Measurements from ENCODE around the gene ZBTB2.
"Not testable (repeated sequence)": the region's sequence is repeated elsewhere in the genome, so short reads cannot be mapped to it uniquely, and the experiment has no call there.

Gene ZBTB2

GRCh38 chr6:151326116-151326825, 65.1 kb downstream of the ZBTB2 start:
- no peaks in the 10 kb centered on the region for H3K9me3 ChIP-seq
- in situ Hi-C loops (cut with MboI; ENCODE audit: low sequenced_read_pairs): loop anchor here (10.0 kb wide), 1 partner anchor 431 kb away; no protein-coding TSS in a partner anchor
- no peaks in the 10 kb centered on the region for H3K27me3 ChIP-seq (ENCODE audit: low read depth)
- H3K4me1 ChIP-seq: peaks cover 33% of the 10 kb centered on the region
- H3K4me3 ChIP-seq: peak overlapping the region; percentile 51
- no peaks in the 10 kb centered on the region for H3K36me3 ChIP-seq (replicated peaks)
- DNase-seq (ENCODE audit: low spot score in 2 of 2): peak in 1 of 2 experiments; percentile 10

- Histone ChIP-seq H3K4me3 (peak overlapping the region; percentile 51), H3K4me1 (peaks cover 33% of the 10 kb centered on the region), H3K36me3 (replicated peaks) (no peaks in the 10 kb centered on the region), H3K9me3 (no peaks in the 10 kb centered on the region), H3K27me3 (ENCODE audit: low read depth) (no peaks in the 10 kb centered on the region)
- DNase-seq (ENCODE audit: low spot score in 2 of 2): peak; percentile 61 to 83
- in situ Hi-C loops (cut with MboI; ENCODE audit: low sequenced_read_pairs): loop anchor here (10.0 kb wide), 1 partner anchor 431 kb away; no protein-coding TSS in a partner anchor
These were observed 66.0 kb downstream of the ZBTB2 start for GRCh38 chr6:151325075-151326050.

- no peak overlapping the region for H3K4me3 ChIP-seq
- no peaks in the 10 kb centered on the region for H3K9me3 ChIP-seq
- DNase-seq (ENCODE audit: low spot score in 2 of 2): no peak
- in situ Hi-C loops (cut with MboI; ENCODE audit: low sequenced_read_pairs): loop anchor here (5.0 to 10.0 kb wide), 2 partner anchors 312 to 430 kb away; no protein-coding TSS in a partner anchor
- H3K4me1 ChIP-seq: peaks cover 31% of the 10 kb centered on the region
- no peaks in the 10 kb centered on the region for H3K36me3 ChIP-seq (replicated peaks)
- no peaks in the 10 kb centered on the region for H3K27me3 ChIP-seq (ENCODE audit: low read depth)
These were observed 66.9 kb downstream of the ZBTB2 start for GRCh38 chr6:151324488-151324825.

- in situ Hi-C loops (cut with MboI; ENCODE audit: low sequenced_read_pairs): loop anchor here (5.0 to 10.0 kb wide), 2 partner anchors 312 to 429 kb away; no protein-coding TSS in a partner anchor
- peak; percentile 75 to 91 for DNase-seq (ENCODE audit: low spot score in 2 of 2)
- no peaks in the 10 kb centered on the region for H3K9me3 ChIP-seq
- H3K27me3 ChIP-seq (ENCODE audit: low read depth): no peaks in the 10 kb centered on the region
- peaks cover 31% of the 10 kb centered on the region for H3K4me1 ChIP-seq
- no peak overlapping the region for H3K4me3 ChIP-seq
- H3K36me3 ChIP-seq (replicated peaks): no peaks in the 10 kb centered on the region
These were observed 67.4 kb downstream of the ZBTB2 start for GRCh38 chr6:151323791-151324487.

GRCh38 chr6:151322570-151322969, 68.8 kb downstream of the ZBTB2 start:
- Histone ChIP-seq H3K4me1 (peaks cover 38% of the 10 kb centered on the region), H3K4me3 (no peak overlapping the region), H3K9me3 (no peaks in the 10 kb centered on the region), H3K27me3 (ENCODE audit: low read depth) (no peaks in the 10 kb centered on the region), H3K36me3 (replicated peaks) (no peaks in the 10 kb centered on the region)
- in situ Hi-C loops (cut with MboI; ENCODE audit: low sequenced_read_pairs): loop anchor here (5.0 to 10.0 kb wide), 2 partner anchors 310 to 428 kb away; no protein-coding TSS in a partner anchor
- DNase-seq (ENCODE audit: low spot score in 2 of 2): no peak

GRCh38 chr6:151321438-151321837, 69.9 kb downstream of the ZBTB2 start:
- no peaks in the 10 kb centered on the region for H3K27me3 ChIP-seq (ENCODE audit: low read depth)
- H3K4me3 ChIP-seq: no peak overlapping the region
- in situ Hi-C loops (cut with MboI; ENCODE audit: low sequenced_read_pairs): loop anchor here (5.0 to 10.0 kb wide), 2 partner anchors 309 to 427 kb away; no protein-coding TSS in a partner anchor
- H3K9me3 ChIP-seq: no peaks in the 10 kb centered on the region
- H3K4me1 ChIP-seq: peaks cover 33% of the 10 kb centered on the region
- no peaks in the 10 kb centered on the region for H3K36me3 ChIP-seq (replicated peaks)
- DNase-seq (ENCODE audit: low spot score in 2 of 2): no peak

GRCh38 chr6:151320140-151320539, 71.2 kb downstream of the ZBTB2 start:
- Histone ChIP-seq H3K4me1 (peaks cover 27% of the 10 kb centered on the region), H3K27me3 (ENCODE audit: low read depth) (no peaks in the 10 kb centered on the region), H3K36me3 (replicated peaks) (no peaks in the 10 kb centered on the region), H3K4me3 (no peak overlapping the region), H3K9me3 (peaks cover 3% of the 10 kb centered on the region; the same call in 1 of the 2 replicates)
- no peak for DNase-seq (ENCODE audit: low spot score in 2 of 2)
- in situ Hi-C loops (cut with MboI; ENCODE audit: low sequenced_read_pairs): loop anchor here (5.0 to 10.0 kb wide), 2 partner anchors 308 to 425 kb away; no protein-coding TSS in a partner anchor

GRCh38 chr6:151317995-151318365, 73.4 kb downstream of the ZBTB2 start:
- in situ Hi-C loops (cut with MboI; ENCODE audit: low sequenced_read_pairs): no loop called here
- Histone ChIP-seq H3K4me1 (peaks cover 13% of the 10 kb centered on the region), H3K36me3 (replicated peaks) (no peaks in the 10 kb centered on the region), H3K27me3 (ENCODE audit: low read depth) (no peaks in the 10 kb centered on the region), H3K9me3 (peaks cover 3% of the 10 kb centered on the region; the same call in 1 of the 2 replicates), H3K4me3 (no peak overlapping the region)
- no peak for DNase-seq (ENCODE audit: low spot score in 2 of 2)

GRCh38 chr6:151317103-151317994, 74.0 kb downstream of the ZBTB2 start:
- no peak for DNase-seq (ENCODE audit: low spot score in 2 of 2)
- Histone ChIP-seq H3K36me3 (replicated peaks) (no peaks in the 10 kb centered on the region), H3K9me3 (peaks cover 3% of the 10 kb centered on the region; the same call in 1 of the 2 replicates), H3K4me1 (peaks cover 13% of the 10 kb centered on the region), H3K27me3 (ENCODE audit: low read depth) (no peaks in the 10 kb centered on the region), H3K4me3 (no peak overlapping the region)
- in situ Hi-C loops (cut with MboI; ENCODE audit: low sequenced_read_pairs): no loop called here

- H3K27me3 ChIP-seq (ENCODE audit: low read depth); in situ Hi-C loops (cut with MboI; ENCODE audit: low sequenced_read_pairs): not testable (repeated sequence)
These were observed 75.7 kb downstream of the ZBTB2 start for GRCh38 chr6:151315661-151316060.

More at GRCh38 chr6:151315661-151316060, 75.7 kb downstream of the ZBTB2 start:
- H3K36me3 ChIP-seq (replicated peaks); H3K4me3 ChIP-seq; H3K9me3 ChIP-seq; DNase-seq (ENCODE audit: low spot score in 2 of 2): not testable (repeated sequence)
- peaks cover 13% of the 10 kb centered on the region for H3K4me1 ChIP-seq
